Measurements from ENCODE around the gene RPS18.
"Not testable (repeated sequence)": the region's sequence is repeated elsewhere in the genome, so short reads cannot be mapped to it uniquely, and the experiment has no call there.

The RPS18 gene

GRCh38 chr6:33272275-33273128, 627 bp downstream of the RPS18 start:
- no peak for DNase-seq (ENCODE audit: low spot score)

- no peak for DNase-seq (ENCODE audit: low spot score)
Observed at GRCh38 chr6:33273129-33273923, 1.5 kb downstream of the RPS18 start.

- no peak for DNase-seq (ENCODE audit: low spot score)
Observed at GRCh38 chr6:33273924-33274902, 2.3 kb downstream of the RPS18 start.

- DNase-seq (ENCODE audit: low spot score) = not testable (repeated sequence)
Observed at GRCh38 chr6:33275795-33276580, 4.1 kb downstream of the RPS18 start.

- peak; percentile 55 for DNase-seq (ENCODE audit: low spot score)
Observed at GRCh38 chr6:33276581-33276863, 4.6 kb downstream of the RPS18 start.

GRCh38 chr6:33276864-33277662, 5.2 kb downstream of the RPS18 start, which contains the start of gene B3GALT4:
TSS of gene B3GALT4 (plus strand) at chr6:33277123. CDS start at chr6:33277420, 297 bp downstream.
- peak; percentile 86 for DNase-seq (ENCODE audit: low spot score)

GRCh38 chr6:33277663-33278391, 6.0 kb downstream of the RPS18 start:
- DNase-seq (ENCODE audit: low spot score) = peak; percentile 66

GRCh38 chr6:33278392-33278741, 6.5 kb downstream of the RPS18 start:
- DNase-seq (ENCODE audit: low spot score) = no peak

- no peak for DNase-seq (ENCODE audit: low spot score)
Observed at GRCh38 chr6:33278810-33279209, 6.9 kb downstream of the RPS18 start.

- DNase-seq (ENCODE audit: low spot score) = no peak
Observed at GRCh38 chr6:33279257-33279695, 7.4 kb downstream of the RPS18 start.

- DNase-seq (ENCODE audit: low spot score) = peak; percentile 71
Observed at GRCh38 chr6:33279971-33280511, 8.2 kb downstream of the RPS18 start.

- DNase-seq (ENCODE audit: low spot score) = no peak
Observed at GRCh38 chr6:33280539-33280938, 8.7 kb downstream of the RPS18 start.

- DNase-seq (ENCODE audit: low spot score) = not testable (repeated sequence)
Observed at GRCh38 chr6:33285214-33285613, 13.3 kb downstream of the RPS18 start.

GRCh38 chr6:33286946-33287914, 15.4 kb downstream of the RPS18 start:
- no peak for DNase-seq (ENCODE audit: low spot score)

GRCh38 chr6:33288141-33288920, 16.5 kb downstream of the RPS18 start:
- no peak for DNase-seq (ENCODE audit: low spot score)

- DNase-seq (ENCODE audit: low spot score) = peak; percentile 96
Observed at GRCh38 chr6:33288921-33289783, 17.3 kb downstream of the RPS18 start, which contains the start of the genes PFDN6 and WDR46. TSS of gene PFDN6 (plus strand) at chr6:33289601. CDS start at chr6:33289857, 256 bp downstream. TSS of gene WDR46 (minus strand) at chr6:33289239. CDS start at chr6:33289170, 69 bp downstream.

All from NAMALWA (cell line).